Measurements from ENCODE around the gene MSI2.

Gene MSI2

GRCh38 chr17:57465610-57466009 is 209.3 kb downstream of the MSI2 start:
- DNase-seq = no peak

GRCh38 chr17:57466017-57466471 is 209.7 kb downstream of the MSI2 start:
- no peak for DNase-seq

GRCh38 chr17:57466521-57466920 is 210.2 kb downstream of the MSI2 start:
- DNase-seq = no peak

GRCh38 chr17:57467226-57467625 is 210.9 kb downstream of the MSI2 start:
- no peak for DNase-seq

- DNase-seq = no peak
Observed at GRCh38 chr17:57467801-57468200, 211.5 kb downstream of the MSI2 start.

GRCh38 chr17:57468932-57469775 is 212.8 kb downstream of the MSI2 start:
- DNase-seq = peak; percentile 72

GRCh38 chr17:57470906-57471305 is 214.6 kb downstream of the MSI2 start:
- DNase-seq = no peak

GRCh38 chr17:57471868-57472368 is 215.6 kb downstream of the MSI2 start:
- DNase-seq = peak; percentile 25

- no peak for DNase-seq
Observed at GRCh38 chr17:57475796-57476195, 219.5 kb downstream of the MSI2 start.

- no peak for DNase-seq
Observed at GRCh38 chr17:57477522-57478362, 221.4 kb downstream of the MSI2 start.

GRCh38 chr17:57478478-57479250 is 222.3 kb downstream of the MSI2 start:
- no peak for DNase-seq

- no peak for DNase-seq
Observed at GRCh38 chr17:57480438-57481196, 224.3 kb downstream of the MSI2 start.

GRCh38 chr17:57481910-57482391 is 225.6 kb downstream of the MSI2 start:
- no peak for DNase-seq

GRCh38 chr17:57482657-57483056 is 226.3 kb downstream of the MSI2 start:
- no peak for DNase-seq

GRCh38 chr17:57484081-57484666 is 227.9 kb downstream of the MSI2 start:
- no peak for DNase-seq

GRCh38 chr17:57484826-57485565 is 228.7 kb downstream of the MSI2 start:
- DNase-seq = no peak

GRCh38 chr17:57485566-57485865 is 229.2 kb downstream of the MSI2 start:
- no peak for DNase-seq

- DNase-seq = no peak
Observed at GRCh38 chr17:57485916-57486881, 229.9 kb downstream of the MSI2 start.

- no peak for DNase-seq
Observed at GRCh38 chr17:57486882-57487301, 230.6 kb downstream of the MSI2 start.

- DNase-seq = no peak
Observed at GRCh38 chr17:57487573-57487972, 231.2 kb downstream of the MSI2 start.

Data from NCI-H1092 treated with DMSO at 0.1 percent for 48 hours (cell line).